Upper lobe of right lung (tissue), 1 donor: ENCODE measurements around the gene ACYP2. TPM values are rescaled to one million over a fixed set of nuclear protein-coding genes. Genes with fewer than 3 reads are reported as not detected.

Experiments used
- ATAC-seq: fragments of 200-7000 bp; cut with Tn5 transposase; one replicate; pipeline ENCODE4 v1.9.1; 2020; ENCODE audit warnings: mild to moderate bottlenecking, moderate library complexity
- DNase-seq: peaks from one replicate; pipeline ENCODE4 v3.0.0-alpha.2; 2020
- H3K27ac ChIP-seq: fragments of 200-600 bp; one replicate; pipeline ENCODE4 v1.8.0; 2022
- H3K27me3 ChIP-seq: fragments of 200-600 bp; one replicate; pipeline ENCODE4 v1.8.0; 2022; ENCODE audit warnings: mild to moderate bottlenecking
- H3K36me3 ChIP-seq: fragments of 200-600 bp; one replicate; pipeline ENCODE4 v1.8.0; 2022
- H3K4me1 ChIP-seq: fragments of 200-600 bp; one replicate; pipeline ENCODE4 v1.8.0; 2022
- H3K4me3 ChIP-seq: fragments of 200-600 bp; one replicate; pipeline ENCODE4 v1.8.0; 2022; ENCODE audit warnings: mild to moderate bottlenecking
- H3K9me3 ChIP-seq: fragments of 200-600 bp; one replicate; pipeline ENCODE4 v1.8.0; 2022
- intact Hi-C: fragments of 100-400 bp; cut with DNase I; formaldehyde crosslinking; loops from one replicate; pipeline ENCODE4 v1.11.0; 2022
- total RNA-seq: library from RNA; stranded (reverse); fragmentation: NEBNext Ultra II Directional; extraction: Animal tissue kit (Norgen Biotek cat#: 25700); gene quantifications from one replicate; pipeline ENCODE4 v1.2.1, GENCODE V29; 2021
- TF ChIP-seq, protein P1 (sequence below): fragments of 200-600 bp; IDR thresholded peaks from one replicate; pipeline ENCODE4 v1.8.0; 2022; ENCODE audit warnings: antibody characterized with exemption
- donor health status: DM: no; HTN: yes; CAD: no; lungs with severe emphysema.

ACYP2 gene
- total RNA-seq, 1 donor from 2014 or later, result 14.0 TPM

DNA sequence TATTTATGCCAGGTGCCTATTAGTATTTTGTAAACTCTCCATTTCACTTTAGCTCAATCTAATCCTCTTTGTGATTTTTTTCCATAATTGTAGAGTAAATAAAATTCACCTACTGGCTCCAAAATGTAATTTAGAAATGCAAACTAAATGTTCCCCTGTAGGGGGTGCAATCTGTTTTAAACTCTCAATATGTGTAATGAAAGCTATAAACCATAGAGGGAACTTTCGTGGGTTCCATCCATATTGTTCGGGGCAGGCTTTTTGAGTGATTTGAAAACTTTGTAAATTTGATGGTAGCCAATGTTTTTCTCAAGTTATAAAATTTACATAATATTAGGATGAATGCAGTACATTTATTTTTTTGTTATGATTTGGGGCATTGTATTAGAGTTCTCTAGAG lies 91.2 kb downstream of the ACYP2 start:
- intact Hi-C loops, result no loop called here
- TF ChIP-seq, protein P1, sequence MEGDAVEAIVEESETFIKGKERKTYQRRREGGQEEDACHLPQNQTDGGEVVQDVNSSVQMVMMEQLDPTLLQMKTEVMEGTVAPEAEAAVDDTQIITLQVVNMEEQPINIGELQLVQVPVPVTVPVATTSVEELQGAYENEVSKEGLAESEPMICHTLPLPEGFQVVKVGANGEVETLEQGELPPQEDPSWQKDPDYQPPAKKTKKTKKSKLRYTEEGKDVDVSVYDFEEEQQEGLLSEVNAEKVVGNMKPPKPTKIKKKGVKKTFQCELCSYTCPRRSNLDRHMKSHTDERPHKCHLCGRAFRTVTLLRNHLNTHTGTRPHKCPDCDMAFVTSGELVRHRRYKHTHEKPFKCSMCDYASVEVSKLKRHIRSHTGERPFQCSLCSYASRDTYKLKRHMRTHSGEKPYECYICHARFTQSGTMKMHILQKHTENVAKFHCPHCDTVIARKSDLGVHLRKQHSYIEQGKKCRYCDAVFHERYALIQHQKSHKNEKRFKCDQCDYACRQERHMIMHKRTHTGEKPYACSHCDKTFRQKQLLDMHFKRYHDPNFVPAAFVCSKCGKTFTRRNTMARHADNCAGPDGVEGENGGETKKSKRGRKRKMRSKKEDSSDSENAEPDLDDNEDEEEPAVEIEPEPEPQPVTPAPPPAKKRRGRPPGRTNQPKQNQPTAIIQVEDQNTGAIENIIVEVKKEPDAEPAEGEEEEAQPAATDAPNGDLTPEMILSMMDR, result peak; percentile 67
- DNase-seq (no peak), ATAC-seq (peak; percentile 65)
- Histone ChIP-seq H3K27ac (no peak overlapping the region), H3K4me3 (no peak overlapping the region), H3K4me1 (peaks cover 18% of the 10 kb centered on the region), H3K9me3 (no peaks in the 10 kb centered on the region), H3K36me3 (no peaks in the 10 kb centered on the region), H3K27me3 (no peaks in the 10 kb centered on the region)

DNA sequence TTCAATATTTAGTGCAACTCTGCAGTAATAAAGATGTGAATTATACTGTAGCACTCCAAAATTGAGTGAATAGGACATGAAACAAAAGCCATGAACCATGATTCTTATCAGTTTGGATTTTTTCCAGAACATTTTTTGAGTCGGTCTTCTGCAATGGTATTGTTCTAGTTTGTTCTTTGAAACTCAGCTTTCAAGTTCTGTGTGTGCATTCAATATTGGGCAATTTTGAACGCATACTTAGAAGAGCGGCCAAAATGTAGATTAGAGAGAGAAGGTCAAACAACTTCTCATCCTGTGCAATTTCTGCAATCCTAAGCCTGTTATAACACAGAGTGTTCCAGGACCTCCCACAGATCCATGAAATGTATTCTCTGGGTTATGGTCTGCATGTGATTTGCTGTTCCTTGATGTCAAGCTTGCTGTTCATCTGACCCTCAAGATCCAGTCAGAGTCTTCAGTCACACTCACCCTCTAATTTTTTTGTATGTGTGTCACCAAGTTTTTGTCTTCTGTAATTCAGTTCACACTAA lies 92.3 kb downstream of the ACYP2 start:
- Histone ChIP-seq H3K4me3 (no peak overlapping the region), H3K4me1 (peaks cover 18% of the 10 kb centered on the region), H3K27me3 (no peaks in the 10 kb centered on the region), H3K27ac (peak overlapping the region; percentile 32), H3K36me3 (no peaks in the 10 kb centered on the region), H3K9me3 (no peaks in the 10 kb centered on the region)
- intact Hi-C loops, result no loop called here
- peak; percentile 75 for ATAC-seq
- DNase-seq, result no peak
- TF ChIP-seq, protein P1, result no peak

DNA sequence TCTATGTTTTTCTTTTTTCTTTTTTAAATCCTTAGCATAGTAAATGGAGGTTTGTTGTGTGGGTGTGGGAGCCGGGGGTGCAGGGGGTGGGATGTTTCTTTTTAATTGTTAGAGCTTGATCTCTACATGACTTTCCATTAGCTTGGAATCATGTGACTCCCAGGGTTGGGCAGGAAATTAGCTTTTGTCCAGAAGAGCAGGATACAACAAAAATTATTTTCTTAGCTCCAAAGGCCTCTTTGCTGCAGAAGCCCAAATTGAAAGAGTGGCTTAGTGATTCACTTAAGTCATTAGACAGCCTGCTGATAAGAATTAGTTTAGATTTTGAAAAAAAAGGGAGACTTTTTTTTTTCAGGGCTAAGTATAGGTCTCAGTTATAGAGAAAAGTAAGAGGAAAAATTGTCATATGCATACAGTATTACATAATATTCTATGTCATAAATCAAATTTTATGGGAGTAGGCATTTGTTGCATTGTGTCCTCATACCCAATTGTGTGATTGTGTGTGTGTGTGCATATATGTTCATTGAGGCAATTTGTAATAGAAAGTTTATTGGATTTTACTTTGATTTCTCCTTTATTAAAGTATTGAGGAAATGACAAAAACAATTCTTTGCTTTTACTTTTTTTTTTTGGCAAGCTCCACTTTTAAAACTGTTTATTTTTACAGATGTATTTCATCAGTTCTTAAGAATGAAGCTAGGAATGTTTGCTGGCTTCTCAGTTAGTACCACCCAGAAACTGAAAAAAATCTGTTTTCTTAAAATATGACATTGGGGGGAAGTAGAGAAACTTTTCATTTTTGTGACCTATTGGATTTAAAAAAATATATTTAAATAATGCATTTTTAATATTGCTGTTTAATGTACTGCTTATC lies 93.2 kb downstream of the ACYP2 start:
- TF ChIP-seq, protein P1, result no peak
- Histone ChIP-seq H3K4me1 (peaks cover 18% of the 10 kb centered on the region), H3K4me3 (no peak overlapping the region), H3K9me3 (no peaks in the 10 kb centered on the region), H3K27me3 (no peaks in the 10 kb centered on the region), H3K27ac (peak overlapping the region; percentile 32), H3K36me3 (no peaks in the 10 kb centered on the region)
- no peak for ATAC-seq
- intact Hi-C loops, result no loop called here
- DNase-seq, result no peak

DNA sequence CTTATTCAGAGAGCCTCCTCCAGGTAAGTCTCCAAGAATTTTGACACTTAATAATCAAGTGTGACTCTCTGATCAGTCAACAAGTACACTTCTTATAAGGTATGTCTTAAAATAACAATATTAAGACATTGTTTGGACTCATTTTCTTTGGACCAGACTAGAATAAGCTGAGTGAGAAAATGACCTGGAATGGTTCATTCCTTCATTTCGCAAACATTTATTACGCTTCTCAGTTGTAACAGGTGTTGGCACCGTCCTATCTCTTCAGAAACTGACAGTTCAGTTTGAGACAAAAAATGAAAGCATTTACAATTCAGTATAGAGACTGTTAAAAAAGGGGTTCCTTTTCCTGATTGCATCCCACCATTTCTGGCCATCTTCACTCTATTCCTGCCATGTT lies 94.0 kb downstream of the ACYP2 start:
- no peak overlapping the region for H3K27ac ChIP-seq
- H3K9me3 ChIP-seq, result peaks cover under 1% of the 10 kb centered on the region
- intact Hi-C loops, result no loop called here
- H3K36me3 ChIP-seq, result no peaks in the 10 kb centered on the region
- TF ChIP-seq, protein P1, result no peak
- no peaks in the 10 kb centered on the region for H3K27me3 ChIP-seq
- H3K4me3 ChIP-seq, result no peak overlapping the region
- DNase-seq (no peak), ATAC-seq (no peak)
- peaks cover 18% of the 10 kb centered on the region for H3K4me1 ChIP-seq

DNA sequence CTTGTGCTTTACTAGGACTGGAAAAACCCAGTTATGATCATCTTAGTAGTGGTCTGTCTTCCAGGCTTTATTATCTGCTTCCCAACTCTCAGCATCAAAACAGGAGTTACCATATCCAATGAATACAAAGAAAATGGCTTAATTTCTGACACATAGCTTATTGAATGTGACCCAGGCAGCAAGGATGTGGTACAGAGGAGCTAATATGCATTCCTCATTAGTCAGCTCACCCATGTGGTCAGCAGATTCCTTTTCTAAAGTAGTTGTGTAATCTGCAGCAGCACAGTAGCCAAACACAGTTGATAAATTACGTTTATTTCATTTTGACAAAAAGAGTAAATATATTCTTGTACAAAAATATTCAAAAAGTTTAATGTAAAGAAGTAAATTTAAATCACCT lies 97.0 kb downstream of the ACYP2 start:
- H3K36me3 ChIP-seq, result no peaks in the 10 kb centered on the region
- intact Hi-C loops, result no loop called here
- peaks cover 15% of the 10 kb centered on the region for H3K4me1 ChIP-seq
- ATAC-seq, result peak; percentile 58
- no peak for DNase-seq
- TF ChIP-seq, protein P1, result no peak
- no peaks in the 10 kb centered on the region for H3K27me3 ChIP-seq
- no peak overlapping the region for H3K27ac ChIP-seq
- peaks cover 11% of the 10 kb centered on the region for H3K9me3 ChIP-seq
- H3K4me3 ChIP-seq, result no peak overlapping the region
